Measurements from ENCODE around the gene SVOP.
"Not testable (repeated sequence)": the region's sequence is repeated elsewhere in the genome, so short reads cannot be mapped to it uniquely, and the experiment has no call there.

SVOP gene

DNA sequence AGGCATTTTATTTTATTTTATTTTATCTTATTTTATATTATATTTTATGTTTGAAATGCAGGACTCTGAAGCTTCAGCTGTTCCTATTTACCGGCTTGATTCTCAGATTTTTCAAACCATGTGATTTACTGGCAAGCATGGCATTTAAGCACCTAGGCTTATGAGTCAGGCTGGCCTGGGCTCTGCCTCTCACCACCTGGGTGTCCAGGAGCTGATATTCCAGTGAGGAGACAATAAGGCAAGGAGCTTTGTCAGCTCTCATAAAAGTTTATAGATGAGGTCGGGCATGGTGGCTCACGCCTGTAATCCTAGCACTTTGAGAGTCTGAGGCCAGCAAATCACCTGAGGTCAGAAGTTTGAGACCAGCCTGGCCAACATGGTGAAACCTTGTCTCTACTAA lies 138.9 kb downstream of the SVOP start:
- DNase-seq = no peak

GRCh38 chr12:108879615-108880254 lies 141.1 kb downstream of the SVOP start, which contains the start of gene DAO:
Gene DAO, plus strand, starts transcription at chr12:108880092. Its CDS starts 4,915 bp downstream, at chr12:108885007.
- DNase-seq = no peak

DNA sequence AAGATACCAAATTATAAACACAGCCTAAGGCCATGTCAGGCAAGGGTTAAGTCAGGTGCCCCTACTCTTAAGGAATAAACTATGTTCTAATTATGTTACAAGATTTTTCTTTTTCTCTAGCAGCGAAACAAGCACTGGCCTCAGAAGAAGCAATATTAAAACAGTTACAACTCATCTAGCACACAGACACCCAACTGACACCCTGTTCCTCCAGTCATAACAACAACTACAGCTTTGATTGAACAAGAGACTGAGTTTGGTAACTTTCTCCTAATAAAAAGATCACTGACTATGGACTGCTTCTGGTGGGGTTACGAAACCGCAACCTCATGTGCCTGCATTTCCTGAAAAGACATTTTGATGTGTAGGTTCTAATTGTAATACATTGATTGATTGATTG lies 144.3 kb downstream of the SVOP start:
- DNase-seq = no peak

GRCh38 chr12:108875682-108876361 lies 145.0 kb downstream of the SVOP start:
- DNase-seq = no peak

GRCh38 chr12:108875280-108875679 lies 145.6 kb downstream of the SVOP start:
- DNase-seq = no peak

DNA sequence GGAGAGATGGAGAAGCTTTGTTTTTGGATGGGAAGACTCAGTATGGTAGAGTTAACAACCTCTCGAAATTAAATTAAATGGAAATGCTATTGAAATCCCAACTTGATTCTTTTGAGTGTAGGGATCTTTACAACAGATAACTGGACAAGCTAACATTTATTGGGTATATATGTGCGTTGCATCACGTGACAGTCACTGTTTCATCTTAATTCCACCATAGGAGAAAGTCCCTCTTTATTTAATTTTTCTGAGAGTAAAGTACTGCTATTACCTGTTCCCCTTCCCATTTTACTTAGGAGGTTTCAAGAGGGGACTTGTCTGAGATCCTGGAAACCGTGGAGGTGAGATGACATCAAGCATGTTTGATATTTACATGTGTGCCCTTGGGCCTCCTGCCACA lies 152.1 kb downstream of the SVOP start:
- DNase-seq = no peak

- peak; percentile 8 for DNase-seq
Measured at GRCh38 chr12:108866083-108866482, 154.8 kb downstream of the SVOP start.

- no peak for DNase-seq
Measured at GRCh38 chr12:108865169-108865568, 155.7 kb downstream of the SVOP start.

DNA sequence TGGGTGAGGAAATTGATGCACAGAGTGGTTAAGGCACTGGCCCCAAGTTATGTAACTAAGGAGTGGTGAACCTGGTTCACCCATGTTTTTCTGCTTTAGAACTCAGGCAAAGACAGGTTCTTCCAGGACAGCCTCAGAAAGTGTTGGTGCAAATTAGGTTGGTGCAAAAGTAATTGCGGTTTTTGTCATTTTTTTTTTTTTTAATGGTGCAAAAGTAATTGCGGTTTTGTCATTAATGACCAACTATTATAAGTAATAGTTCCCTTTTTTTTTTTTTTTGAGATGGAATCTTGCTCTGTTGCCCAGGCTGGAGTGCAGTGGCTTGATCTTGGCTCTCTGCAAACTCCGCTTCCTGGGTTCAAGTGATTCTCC lies 158.3 kb downstream of the SVOP start:
- no peak for DNase-seq

DNA sequence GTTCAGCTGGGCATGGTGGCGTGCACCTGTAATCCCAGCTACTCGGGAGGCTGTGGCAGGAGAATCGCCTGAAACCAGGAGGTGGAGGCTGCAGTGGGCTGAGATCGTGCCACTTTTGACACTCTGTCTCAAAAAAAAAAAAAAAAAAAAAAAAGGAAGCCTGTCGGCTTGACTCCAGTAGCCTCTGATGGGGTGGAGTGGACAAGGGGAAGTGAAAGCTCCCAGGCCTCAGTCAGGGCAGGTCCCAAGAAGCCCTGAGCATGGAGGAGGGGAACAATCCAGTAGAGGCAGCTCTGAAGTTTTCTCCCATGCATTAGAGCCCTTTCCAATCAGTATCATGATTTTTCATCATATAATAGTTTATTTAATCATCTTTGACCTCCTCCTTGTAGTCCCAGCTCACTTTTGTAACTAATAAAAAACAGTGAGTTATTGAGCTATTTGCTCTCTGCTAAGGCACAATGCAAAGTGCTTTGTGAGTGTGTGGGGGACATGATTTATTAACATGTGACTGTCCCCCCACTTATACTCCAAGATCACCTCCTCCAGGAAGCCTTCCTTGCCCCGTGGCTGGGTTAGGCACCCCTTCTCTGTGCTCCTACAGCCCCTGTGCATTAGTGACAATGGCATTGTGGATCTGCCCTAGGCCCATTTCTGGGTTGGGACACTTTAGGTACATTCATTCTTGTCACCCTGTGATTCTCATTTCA lies 158.8 kb downstream of the SVOP start:
- DNase-seq = peak; percentile 61

DNA sequence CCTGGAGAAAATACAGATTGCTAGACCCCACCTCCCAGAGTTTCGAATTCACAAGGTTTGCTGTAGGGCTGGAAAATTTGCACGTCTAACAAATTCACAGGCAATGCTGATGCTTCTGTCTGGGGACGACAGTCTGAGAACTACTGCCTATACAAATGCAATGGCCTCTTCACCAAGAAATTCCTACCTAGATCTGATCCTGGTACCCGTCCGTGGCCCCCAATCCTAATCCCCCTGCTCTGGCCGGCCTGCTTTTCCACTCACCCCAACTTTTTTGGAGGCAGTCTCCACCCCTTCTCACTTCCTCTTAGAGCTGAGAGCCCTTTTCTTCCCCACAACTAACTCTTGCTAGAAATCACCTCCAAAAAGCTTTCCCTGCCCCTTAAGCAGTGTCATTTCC lies 160.4 kb downstream of the SVOP start:
- no peak for DNase-seq

- no peak for DNase-seq
Measured at GRCh38 chr12:108859923-108860291, 161.0 kb downstream of the SVOP start.

DNA sequence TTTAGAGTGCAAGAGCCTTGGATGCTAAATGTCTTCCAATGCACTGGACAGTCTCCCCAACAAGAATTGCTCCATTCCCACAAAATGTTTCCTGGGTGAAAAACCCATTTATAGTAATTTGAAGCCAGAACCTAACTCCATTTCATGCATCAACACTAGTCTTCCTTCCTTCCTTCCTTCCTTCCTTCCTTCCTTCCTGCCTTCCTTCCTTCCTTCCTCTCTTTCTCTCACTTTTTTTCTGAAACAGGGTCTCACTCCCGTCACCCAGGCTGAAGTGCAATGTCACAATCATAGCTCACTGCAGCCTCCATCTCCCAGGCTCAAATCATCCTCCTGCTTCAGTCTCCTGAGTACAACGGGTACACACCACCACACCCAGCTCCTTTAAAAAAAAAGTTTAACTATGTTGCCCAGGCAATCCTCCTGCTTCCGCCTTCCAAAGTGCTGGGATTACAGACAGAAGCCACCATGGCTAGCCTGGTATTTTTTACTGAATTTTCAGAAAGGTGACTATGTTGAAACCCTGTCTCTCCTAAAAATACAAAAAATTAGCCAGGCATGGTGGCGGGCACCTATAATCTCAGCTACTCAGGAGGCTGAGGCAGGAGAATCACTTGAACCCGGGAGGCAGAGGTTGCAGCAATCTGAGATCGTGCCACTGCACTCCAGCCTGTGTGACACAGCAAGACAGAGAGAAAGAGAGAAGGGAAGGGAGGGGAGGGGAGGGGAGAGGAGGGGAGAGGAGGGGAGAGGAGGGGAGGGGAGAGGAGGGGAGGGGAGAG lies 161.5 kb downstream of the SVOP start:
- not testable (repeated sequence) for DNase-seq

DNA sequence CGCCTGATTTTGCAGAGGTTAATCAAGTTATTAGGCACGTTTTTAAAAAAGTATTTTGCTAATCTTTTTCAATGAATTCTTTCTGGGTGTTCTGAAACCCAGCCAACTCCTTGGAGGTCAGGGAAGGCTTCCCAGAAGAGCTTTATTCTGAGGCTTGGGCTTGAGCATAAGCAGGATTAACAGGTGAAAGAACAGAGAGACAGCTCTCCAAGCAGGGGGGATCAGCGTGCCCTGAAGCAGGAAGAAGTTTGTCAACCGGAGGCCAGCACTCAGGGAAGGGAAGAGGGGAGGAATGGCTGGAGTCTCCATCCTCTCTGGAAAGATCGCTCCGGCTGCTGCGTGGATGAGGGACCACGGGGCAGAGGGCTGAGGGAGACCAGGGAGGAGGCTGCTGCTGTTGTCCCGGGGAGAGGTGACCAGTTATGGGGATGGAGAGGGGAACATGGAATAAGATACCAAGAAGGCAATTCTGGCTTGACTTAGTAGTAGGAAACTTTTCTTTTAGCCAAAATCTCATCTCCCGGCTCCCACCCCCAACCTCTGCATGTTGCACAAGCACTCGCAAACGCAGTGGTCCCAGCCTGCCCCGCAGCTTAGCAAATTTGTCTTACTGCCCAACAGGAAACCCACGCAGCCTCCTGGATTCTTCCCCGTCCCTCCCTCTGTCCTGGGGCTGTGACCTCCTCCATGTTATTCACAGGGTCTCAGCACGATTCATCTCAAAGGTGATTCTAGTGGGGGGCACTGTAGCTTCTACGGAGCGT lies 162.4 kb downstream of the SVOP start:
- no peak for DNase-seq

Measured in CD4-positive, alpha-beta T cell treated with Interferon gamma for 1 hour (primary cell).